ENCODE results near the gene ULK4. TPM values are rescaled to one million over a fixed set of nuclear protein-coding genes. Genes with fewer than 3 reads are reported as not detected.

ULK4 gene
- total and polyA plus RNA-seq, 9 of the 15 experiments (the other 6 are each of a cell fraction or from before 2014, with no cell fraction given), result 3.0 to 5.9 (median 3.5) TPM

GRCh38 chr3:41611008-41611407, 350.9 kb downstream of the ULK4 start (continued):
- TF ChIP-seq, protein P1, sequence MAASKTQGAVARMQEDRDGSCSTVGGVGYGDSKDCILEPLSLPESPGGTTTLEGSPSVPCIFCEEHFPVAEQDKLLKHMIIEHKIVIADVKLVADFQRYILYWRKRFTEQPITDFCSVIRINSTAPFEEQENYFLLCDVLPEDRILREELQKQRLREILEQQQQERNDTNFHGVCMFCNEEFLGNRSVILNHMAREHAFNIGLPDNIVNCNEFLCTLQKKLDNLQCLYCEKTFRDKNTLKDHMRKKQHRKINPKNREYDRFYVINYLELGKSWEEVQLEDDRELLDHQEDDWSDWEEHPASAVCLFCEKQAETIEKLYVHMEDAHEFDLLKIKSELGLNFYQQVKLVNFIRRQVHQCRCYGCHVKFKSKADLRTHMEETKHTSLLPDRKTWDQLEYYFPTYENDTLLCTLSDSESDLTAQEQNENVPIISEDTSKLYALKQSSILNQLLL (CRISPR knock-in tag; IDR thresholded peaks at IDR 0.05; ENCODE audit: borderline replicate concordance), result no peak
- TF ChIP-seq RBFOX2 (IDR thresholded peaks at IDR 0.05; ENCODE audit: low read depth, low read length), result no peak

GRCh38 chr3:41608347-41608746, 353.6 kb downstream of the ULK4 start:
- DNase-seq (ENCODE audit: extremely low read depth in 1 of 4, low spot score in 3 of 4) (no peak), FAIRE-seq (no peak), ATAC-seq (no peak)
- intact Hi-C loops (cut with micrococcal nuclease) (no loop called here), in situ Hi-C loops (cut with MboI) (no loop called here)
- H3K27ac ChIP-seq (ENCODE audit: extremely low read depth, low read depth, low read length), result no peak overlapping the region
- H4K20me1 ChIP-seq (replicated peaks; ENCODE audit: control insufficient read depth, insufficient read depth, low read length), result no peaks in the 10 kb centered on the region
- H3K4me1 ChIP-seq (replicated peaks in 1 of 2; ENCODE audit: control insufficient read depth in 2 of 2, insufficient read depth in 2 of 2, low read length in 2 of 2), result no peaks in the 10 kb centered on the region
- no peaks in the 10 kb centered on the region; a peak in 2 of 5 replicates for H3K27me3 ChIP-seq (ENCODE audit: control insufficient read depth in 2 of 2, insufficient read depth in 2 of 2, low read length in 2 of 2)
- H3K9ac ChIP-seq (ENCODE audit: insufficient read depth in 1 of 2, low read depth in 2 of 2, low read length in 2 of 2), result no peak overlapping the region
- H2AFZ ChIP-seq (ENCODE audit: low read depth, low read length), result no peak overlapping the region
- POLR2A ChIA-PET, result no interaction called here
- H3K79me2 ChIP-seq (ENCODE audit: control insufficient read depth, insufficient read depth, low read length), result no peaks in the 10 kb centered on the region
- no TSS peak for BruUV-seq (replicated peaks)
- H3K4me3 ChIP-seq, result no peak overlapping the region
- no peaks in the 10 kb centered on the region for H3K9me1 ChIP-seq (ENCODE audit: control insufficient read depth, insufficient read depth, low read length)
- CTCF ChIA-PET (ENCODE audit: low intra/inter-chr PET ratio), result no interaction called here
- no peaks in the 10 kb centered on the region for H3K36me3 ChIP-seq (ENCODE audit: control insufficient read depth, insufficient read depth, low read length)
- 0% methylated on average over 1 of the region's 1 CpG for WGBS (ENCODE audit: insufficient coverage, low coverage, missing lambda C conversion rate)
- TF ChIP-seq TAF1 (IDR thresholded peaks at IDR 0.05; ENCODE audit: control insufficient read depth, extremely low read depth, insufficient read depth, low read length, severe bottlenecking), result no peak
- TF ChIP-seq PML (IDR thresholded peaks at IDR 0.05; ENCODE audit: low read length), result no peak
- H3K9me3 ChIP-seq (replicated peaks; ENCODE audit: control insufficient read depth, insufficient read depth, low read depth, low read length), result no peaks in the 10 kb centered on the region
- H3K4me2 ChIP-seq (ENCODE audit: insufficient read depth, low read length), result no peak overlapping the region

Data from K562 (cell line).